ENCODE data around the gene IFT57.
"Not testable (repeated sequence)": the region's sequence is repeated elsewhere in the genome, so short reads cannot be mapped to it uniquely, and the experiment has no call there.

Gene IFT57

GRCh38 chr3:108159105-108159504 is 63.1 kb downstream of the IFT57 start:
- no peak for DNase-seq (ENCODE audit: low spot score)

GRCh38 chr3:108158251-108158650 is 64.0 kb downstream of the IFT57 start:
- no peak for DNase-seq (ENCODE audit: low spot score)

GRCh38 chr3:108157273-108157672 is 65.0 kb downstream of the IFT57 start:
- no peak for DNase-seq (ENCODE audit: low spot score)

GRCh38 chr3:108156312-108156853 is 65.8 kb downstream of the IFT57 start:
- no peak for DNase-seq (ENCODE audit: low spot score)

GRCh38 chr3:108155642-108156041 is 66.6 kb downstream of the IFT57 start:
- not testable (repeated sequence) for DNase-seq (ENCODE audit: low spot score)

GRCh38 chr3:108153451-108153981 is 68.7 kb downstream of the IFT57 start:
- peak; percentile 76 for DNase-seq (ENCODE audit: low spot score)

GRCh38 chr3:108152274-108152673 is 70.0 kb downstream of the IFT57 start:
- DNase-seq (ENCODE audit: low spot score), result peak; percentile 57

GRCh38 chr3:108150200-108150599 is 72.0 kb downstream of the IFT57 start:
- DNase-seq (ENCODE audit: low spot score), result peak; percentile 76

GRCh38 chr3:108146139-108146538 is 76.1 kb downstream of the IFT57 start:
- DNase-seq (ENCODE audit: low spot score), result no peak

- no peak for DNase-seq (ENCODE audit: low spot score)
Measured at GRCh38 chr3:108145578-108145977, 76.6 kb downstream of the IFT57 start.

GRCh38 chr3:108137460-108137814 is 84.8 kb downstream of the IFT57 start:
- DNase-seq (ENCODE audit: low spot score), result no peak

GRCh38 chr3:108136561-108137459 is 85.4 kb downstream of the IFT57 start:
- DNase-seq (ENCODE audit: low spot score), result no peak

- no peak for DNase-seq (ENCODE audit: low spot score)
Measured at GRCh38 chr3:108134555-108134880, 87.7 kb downstream of the IFT57 start.

- no peak for DNase-seq (ENCODE audit: low spot score)
Measured at GRCh38 chr3:108133858-108134554, 88.2 kb downstream of the IFT57 start.

GRCh38 chr3:108133048-108133369 is 89.2 kb downstream of the IFT57 start:
- no peak for DNase-seq (ENCODE audit: low spot score)

- DNase-seq (ENCODE audit: low spot score), result no peak
Measured at GRCh38 chr3:108131475-108132134, 90.6 kb downstream of the IFT57 start.

GRCh38 chr3:108130701-108131474 is 91.3 kb downstream of the IFT57 start:
- DNase-seq (ENCODE audit: low spot score), result no peak

- DNase-seq (ENCODE audit: low spot score), result no peak
Measured at GRCh38 chr3:108130236-108130635, 92.0 kb downstream of the IFT57 start.

- peak; percentile 31 for DNase-seq (ENCODE audit: low spot score)
Measured at GRCh38 chr3:108127301-108127988, 94.8 kb downstream of the IFT57 start.

- no peak for DNase-seq (ENCODE audit: low spot score)
Measured at GRCh38 chr3:108126348-108126747, 95.9 kb downstream of the IFT57 start.

- DNase-seq (ENCODE audit: low spot score), result peak; percentile 78
Measured at GRCh38 chr3:108125550-108126071, 96.6 kb downstream of the IFT57 start.
